Liver (tissue), 9 donors: Measurements from ENCODE around the gene PPP4R1. TPM values are rescaled to one million over a fixed set of nuclear protein-coding genes. Genes with fewer than 3 reads are reported as not detected.

ENCODE experiments used
- DNase-seq: peaks from one replicate; pipeline ENCODE4 v3.0.0-alpha.2; 2017; ENCODE audit warnings: low spot score
- H3K27ac ChIP-seq, 2 donors: one replicate each; pipeline ENCODE4 v1.7.0; 2013; ENCODE audit warnings: inconsistent platforms in 2 of 2, low read length in 2 of 2, control low read depth in 1 of 2, low read depth in 1 of 2, mild to moderate bottlenecking in 1 of 2
- H3K27me3 ChIP-seq, 4 donors: one replicate each; pipeline versions ENCODE4 v1.6.1 to v1.7.0; 2013; ENCODE audit warnings: low read length in 3 of 4, inconsistent platforms in 1 of 4, mild to moderate bottlenecking in 1 of 4, moderate library complexity in 1 of 4; ENCODE audit not compliant: control insufficient read depth in 4 of 4, insufficient read depth in 4 of 4
- H3K36me3 ChIP-seq, 4 donors: one replicate each; pipeline versions ENCODE4 v1.6.1 to v1.7.0; 2013; ENCODE audit warnings: low read length in 3 of 4, mild to moderate bottlenecking in 3 of 4, low read depth in 1 of 4, moderate library complexity in 1 of 4; ENCODE audit not compliant: control insufficient read depth in 4 of 4, insufficient read depth in 3 of 4
- H3K4me1 ChIP-seq, 4 donors: one replicate each; pipeline versions ENCODE4 v1.6.1 to v1.7.0; 2013; ENCODE audit warnings: low read length in 3 of 4, mild to moderate bottlenecking in 3 of 4, moderate library complexity in 1 of 4; ENCODE audit not compliant: control insufficient read depth in 4 of 4, insufficient read depth in 4 of 4
- H3K4me3 ChIP-seq, 3 donors: one replicate each; pipeline versions ENCODE4 v1.6.1 to v1.7.0; 2013; ENCODE audit warnings: low read length in 3 of 3, control low read depth in 1 of 3, low read depth in 1 of 3, mild to moderate bottlenecking in 1 of 3
- H3K9ac ChIP-seq, 2 donors: one replicate each; pipeline ENCODE4 v1.7.0; 2013; ENCODE audit warnings: low read length in 2 of 2, mild to moderate bottlenecking in 2 of 2, moderate library complexity in 2 of 2, control low read depth in 1 of 2, low read depth in 1 of 2
- H3K9me3 ChIP-seq, 4 donors: one replicate each; pipeline versions ENCODE4 v1.6.1 to v1.7.0; 2013; ENCODE audit warnings: low read length in 3 of 4; ENCODE audit not compliant: control insufficient read depth in 4 of 4
- ATF3 ChIP-seq: IDR thresholded peaks from 2 replicates; pipeline ENCODE4 v1.6.1; 2016; ENCODE audit warnings: antibody characterized with exemption
- CTCF ChIP-seq: fragments of 150-350 bp; IDR thresholded peaks from 2 replicates; pipeline ENCODE4 v1.5.1; 2017; ENCODE audit warnings: improper control_type of control experiment, low read depth, low read length; ENCODE audit not compliant: missing input control
- EGR1 ChIP-seq, 2 donors: IDR thresholded peaks; 2 replicates each; pipeline ENCODE4 v1.6.1; 2016 to 2018; ENCODE audit warnings: antibody characterized with exemption in 2 of 2, low read depth in 2 of 2
- FOXA1 ChIP-seq: IDR thresholded peaks from 2 replicates; pipeline ENCODE4 v1.6.1; 2016; ENCODE audit warnings: antibody characterized with exemption
- FOXA2 ChIP-seq: IDR thresholded peaks from 2 replicates; pipeline ENCODE4 v1.6.1; 2016; ENCODE audit warnings: antibody characterized with exemption
- GABPA ChIP-seq, 2 donors: IDR thresholded peaks in 1 of 2; conservative IDR thresholded peaks in 1 of 2; 2 replicates each; pipeline ENCODE4 v1.6.1; 2016; ENCODE audit warnings: antibody characterized with exemption in 2 of 2, mild to moderate bottlenecking in 1 of 2, moderate library complexity in 1 of 2
- HNF4A ChIP-seq, 2 donors: conservative IDR thresholded peaks; 2 replicates each; pipeline ENCODE4 v1.6.1; 2016; ENCODE audit warnings: antibody characterized with exemption in 2 of 2, mild to moderate bottlenecking in 2 of 2
- HNF4G ChIP-seq: IDR thresholded peaks from 2 replicates; pipeline ENCODE4 v1.6.1; 2016; ENCODE audit warnings: antibody characterized with exemption
- JUND ChIP-seq, 2 donors: IDR thresholded peaks; 2 replicates each; pipeline ENCODE4 v1.6.1; 2016; ENCODE audit warnings: antibody characterized with exemption in 2 of 2
- NR2F2 ChIP-seq: IDR thresholded peaks from 2 replicates; pipeline ENCODE4 v1.6.1; 2016; ENCODE audit warnings: antibody characterized with exemption
- RXRA ChIP-seq, 2 donors: IDR thresholded peaks; 2 replicates each; pipeline ENCODE4 v1.6.1; 2017 to 2018; ENCODE audit warnings: antibody characterized with exemption in 2 of 2, mild to moderate bottlenecking in 1 of 2
- SP1 ChIP-seq: IDR thresholded peaks from 2 replicates; pipeline ENCODE4 v1.6.1; 2018; ENCODE audit warnings: antibody characterized with exemption, mild to moderate bottlenecking
- TAF1 ChIP-seq: conservative IDR thresholded peaks from 2 replicates; pipeline ENCODE4 v1.6.1; 2016; ENCODE audit warnings: antibody characterized with exemption, mild to moderate bottlenecking
- ZBTB33 ChIP-seq: IDR thresholded peaks from 2 replicates; pipeline ENCODE4 v1.6.1; 2016; ENCODE audit warnings: antibody characterized with exemption
- WGBS: extraction: QIAGEN DNeasy Blood & Tissue Kit; methylation state at CpG from one replicate; pipeline ENCODE4 v1.1.7; 2013; 5-methylcytosine and 5-hydroxymethylcytosine counted together
- polyA plus RNA-seq, 2 donors: library from polyadenylated mRNA; stranded (reverse) in 1 of 2; unstranded in 1 of 2; fragments of 200-250 nt in 1 of 2; fragments of >200 nt in 1 of 2; fragmentation: Nextera tagmentation in 1 of 2; extraction: Ambion mirVana in 1 of 2; gene quantifications; one replicate each; pipeline versions ENCODE4 v1.2.1 to v1.2.3, GENCODE V29; 2013 to 2015
- total RNA-seq, 2 donors: library from RNA; depleted of rRNA; stranded (reverse); fragments of >200 nt; gene quantifications; one replicate each; pipeline ENCODE4 v1.2.3, GENCODE V29; 2014
- TF ChIP-seq, protein P1 (sequence below): IDR thresholded peaks from 2 replicates; pipeline ENCODE4 v1.6.1; 2016; ENCODE audit warnings: antibody characterized with exemption, mild to moderate bottlenecking
- donor health status: healthy.
- donor health status: healthy.
- donor health status: healthy.
- donor health status: healthy.
- donor health status: healthy.

Gene PPP4R1
- total and polyA plus RNA-seq, 4 donors, result 11.7 to 50.8 (median 22.8) TPM

GRCh38 chr18:9655232-9655767 is 40.9 kb upstream of the PPP4R1 start:
- no peak overlapping the region for H3K27ac ChIP-seq

DNA sequence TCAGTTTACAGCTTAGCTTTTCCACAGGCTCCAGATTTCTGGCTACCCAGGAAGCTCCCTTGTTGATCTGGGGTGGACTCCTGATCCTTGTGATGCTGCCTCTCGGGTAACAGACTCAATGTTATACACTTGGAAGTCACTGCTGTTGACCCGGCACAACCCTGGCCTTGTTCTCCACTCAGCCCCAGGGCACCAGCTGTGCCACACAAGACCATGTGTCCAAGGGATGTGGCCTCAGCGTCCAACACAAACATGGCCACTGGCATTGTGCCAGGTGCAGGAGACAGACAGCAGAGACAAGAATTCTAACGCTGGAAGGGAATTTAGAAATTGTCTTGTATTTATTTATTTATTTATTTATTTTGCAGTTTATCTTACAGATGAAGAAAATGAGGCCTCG is 39.0 kb upstream of the PPP4R1 start:
- Histone ChIP-seq H3K27me3 (no peaks in the 10 kb centered on the region), H3K9ac (no peak overlapping the region), H3K36me3 (no peaks in the 10 kb centered on the region), H3K4me1 (peaks cover 0 to 3% (median 0%) of the 10 kb centered on the region in 4 donors), H3K27ac (no peak overlapping the region), H3K4me3 (no peak overlapping the region), H3K9me3 (no peaks in the 10 kb centered on the region)
- DNase-seq, result no peak
- TF ChIP-seq GABPA (IDR thresholded peaks at IDR 0.05 in 1 of 2, conservative IDR thresholded peaks at IDR 0.05 in 1 of 2), result no peak
- no peak for TF ChIP-seq ZBTB33
- TF ChIP-seq SP1, result peak; percentile 13
- TF ChIP-seq RXRA (IDR thresholded peaks at IDR 0.05), result peak; percentile 65 to 71
- TF ChIP-seq HNF4A (conservative IDR thresholded peaks at IDR 0.05), result peak; percentile 29 to 43
- 32% methylated on average over 5 of the region's 5 CpGs for WGBS

More at GRCh38 chr18:9655232-9655767, 40.9 kb upstream of the PPP4R1 start:
- DNase-seq, result no peak
- no peak overlapping the region for H3K4me3 ChIP-seq
- WGBS, result 80% methylated on average over 1 of the region's 1 CpG
- no peaks in the 10 kb centered on the region for H3K36me3 ChIP-seq
- no peaks in the 10 kb centered on the region for H3K9me3 ChIP-seq
- no peaks in the 10 kb centered on the region for H3K27me3 ChIP-seq
- H3K4me1 ChIP-seq, result peaks cover 0 to 3% (median 0%) of the 10 kb centered on the region in 4 donors
- no peak overlapping the region for H3K9ac ChIP-seq
- TF ChIP-seq EGR1 (IDR thresholded peaks at IDR 0.05; ENCODE audit: low read depth in 2 of 2), result no peak
- TF ChIP-seq ZBTB33, result no peak
- no peak for TF ChIP-seq TAF1
- no peak for TF ChIP-seq SP1
- TF ChIP-seq HNF4G, result no peak
- TF ChIP-seq RXRA (IDR thresholded peaks at IDR 0.05), result no peak
- no peak for TF ChIP-seq ATF3
- TF ChIP-seq FOXA2, result no peak
- no peak for TF ChIP-seq NR2F2
- no peak for TF ChIP-seq HNF4A (conservative IDR thresholded peaks at IDR 0.05)

- WGBS, result 89% methylated on average over 3 of the region's 3 CpGs
- Histone ChIP-seq H3K9ac (no peak overlapping the region), H3K27ac (no peak overlapping the region), H3K4me3 (no peak overlapping the region), H3K36me3 (no peaks in the 10 kb centered on the region), H3K9me3 (no peaks in the 10 kb centered on the region), H3K27me3 (no peaks in the 10 kb centered on the region), H3K4me1 (peaks cover 0 to 3% (median 0%) of the 10 kb centered on the region in 4 donors)
- no peak for DNase-seq
- TF ChIP-seq, protein P1, sequence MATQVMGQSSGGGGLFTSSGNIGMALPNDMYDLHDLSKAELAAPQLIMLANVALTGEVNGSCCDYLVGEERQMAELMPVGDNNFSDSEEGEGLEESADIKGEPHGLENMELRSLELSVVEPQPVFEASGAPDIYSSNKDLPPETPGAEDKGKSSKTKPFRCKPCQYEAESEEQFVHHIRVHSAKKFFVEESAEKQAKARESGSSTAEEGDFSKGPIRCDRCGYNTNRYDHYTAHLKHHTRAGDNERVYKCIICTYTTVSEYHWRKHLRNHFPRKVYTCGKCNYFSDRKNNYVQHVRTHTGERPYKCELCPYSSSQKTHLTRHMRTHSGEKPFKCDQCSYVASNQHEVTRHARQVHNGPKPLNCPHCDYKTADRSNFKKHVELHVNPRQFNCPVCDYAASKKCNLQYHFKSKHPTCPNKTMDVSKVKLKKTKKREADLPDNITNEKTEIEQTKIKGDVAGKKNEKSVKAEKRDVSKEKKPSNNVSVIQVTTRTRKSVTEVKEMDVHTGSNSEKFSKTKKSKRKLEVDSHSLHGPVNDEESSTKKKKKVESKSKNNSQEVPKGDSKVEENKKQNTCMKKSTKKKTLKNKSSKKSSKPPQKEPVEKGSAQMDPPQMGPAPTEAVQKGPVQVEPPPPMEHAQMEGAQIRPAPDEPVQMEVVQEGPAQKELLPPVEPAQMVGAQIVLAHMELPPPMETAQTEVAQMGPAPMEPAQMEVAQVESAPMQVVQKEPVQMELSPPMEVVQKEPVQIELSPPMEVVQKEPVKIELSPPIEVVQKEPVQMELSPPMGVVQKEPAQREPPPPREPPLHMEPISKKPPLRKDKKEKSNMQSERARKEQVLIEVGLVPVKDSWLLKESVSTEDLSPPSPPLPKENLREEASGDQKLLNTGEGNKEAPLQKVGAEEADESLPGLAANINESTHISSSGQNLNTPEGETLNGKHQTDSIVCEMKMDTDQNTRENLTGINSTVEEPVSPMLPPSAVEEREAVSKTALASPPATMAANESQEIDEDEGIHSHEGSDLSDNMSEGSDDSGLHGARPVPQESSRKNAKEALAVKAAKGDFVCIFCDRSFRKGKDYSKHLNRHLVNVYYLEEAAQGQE, result no peak
- TF ChIP-seq FOXA2, result no peak
- no peak for TF ChIP-seq RXRA (IDR thresholded peaks at IDR 0.05)
- TF ChIP-seq NR2F2, result no peak
- no peak for TF ChIP-seq HNF4G
- TF ChIP-seq CTCF, result no peak
- TF ChIP-seq ZBTB33, result no peak
- TF ChIP-seq JUND (IDR thresholded peaks at IDR 0.05), result no peak
- no peak for TF ChIP-seq HNF4A (conservative IDR thresholded peaks at IDR 0.05)
- TF ChIP-seq FOXA1, result no peak
- TF ChIP-seq TAF1, result no peak
These were observed 34.8 kb upstream of the PPP4R1 start for GRCh38 chr18:9649164-9649540.
